Heart left ventricle (tissue), 16 donors: ENCODE results near the gene ENPP6. TPM values are rescaled to one million over a fixed set of nuclear protein-coding genes. Genes with fewer than 3 reads are reported as not detected.

Experiments used
- ATAC-seq, 4 donors: fragments of 200-7000 bp; cut with Tn5 transposase; one replicate each; pipeline ENCODE4 v1.9.1; 2020 to 2022; ENCODE audit warnings: moderate library complexity in 4 of 4, mild to moderate bottlenecking in 3 of 4, moderate number of reproducible peaks in 1 of 4
- DNase-seq, 5 donors: peaks; one replicate each; pipeline ENCODE4 v3.0.0-alpha.2; 2020
- H3K27ac ChIP-seq, 12 donors: fragments of 200-600 bp; sonication (generic) in 4 of 12; one replicate each; pipeline versions ENCODE4 v1.5.0 to v1.8.0; 2016 to 2022; ENCODE audit warnings: mild to moderate bottlenecking in 2 of 12
- H3K27me3 ChIP-seq, 9 donors: fragments of 200-600 bp; sonication (generic) in 2 of 9; one replicate each; pipeline versions ENCODE4 v1.5.1 to v1.8.0; 2016 to 2022; ENCODE audit warnings: mild to moderate bottlenecking in 3 of 9
- H3K36me3 ChIP-seq, 9 donors: fragments of 200-600 bp; sonication (generic) in 2 of 9; one replicate each; pipeline versions ENCODE4 v1.5.0 to v1.8.0; 2018 to 2022; ENCODE audit warnings: mild to moderate bottlenecking in 2 of 9
- H3K4me1 ChIP-seq, 12 donors: fragments of 200-600 bp; sonication (generic) in 4 of 12; one replicate each; pipeline versions ENCODE4 v1.5.0 to v1.8.0; 2016 to 2022; ENCODE audit warnings: mild to moderate bottlenecking in 3 of 12
- H3K4me3 ChIP-seq, 12 donors: fragments of 200-600 bp; sonication (generic) in 4 of 12; one replicate each; pipeline versions ENCODE4 v1.5.0 to v1.8.0; 2017 to 2022; ENCODE audit warnings: mild to moderate bottlenecking in 9 of 12, moderate library complexity in 4 of 12
- H3K9me3 ChIP-seq, 12 donors: fragments of 200-600 bp; sonication (generic) in 4 of 12; one replicate each; pipeline versions ENCODE4 v1.5.0 to v1.8.0; 2016 to 2022; ENCODE audit warnings: mild to moderate bottlenecking in 1 of 12
- CTCF ChIP-seq, 12 donors: fragments of 200-600 bp; sonication (generic) in 4 of 12; IDR thresholded peaks; one replicate each; pipeline versions ENCODE4 v1.5.0 to v1.8.0; 2018 to 2022; ENCODE audit warnings: antibody characterized with exemption in 12 of 12, mild to moderate bottlenecking in 5 of 12
- POLR2A ChIP-seq, 2 donors: fragments of 450-650 bp; IDR thresholded peaks; one replicate each; pipeline ENCODE4 v1.6.1; 2017; ENCODE audit warnings: antibody characterized with exemption in 2 of 2, mild to moderate bottlenecking in 2 of 2, moderate library complexity in 2 of 2
- WGBS, 4 donors: extraction: QIAGEN DNeasy Blood & Tissue Kit in 2 of 4; methylation state at CpG; one replicate each; pipeline versions ENCODE4 v1.1.5 to v1.1.7; 2013 to 2018; 5-methylcytosine and 5-hydroxymethylcytosine counted together
- intact Hi-C, 10 donors: fragments of 100-400 bp; cut with DNase I; formaldehyde crosslinking; loops; one replicate each; pipeline versions ENCODE4 v1.11.1 to v1.14.2; 2022
- polyA plus RNA-seq, 2 donors: library from polyadenylated mRNA; stranded (reverse); fragments of 200-250 nt; gene quantifications; one replicate each; pipeline ENCODE4 v1.2.3, GENCODE V29; 2013
- total RNA-seq, 9 donors: library from RNA; depleted of rRNA in 2 of 9; stranded (reverse); fragments of >200 nt in 2 of 9; fragmentation: NEBNext Ultra II Directional in 3 of 9; extraction: Animal tissue kit (Norgen Biotek cat#: 25700) in 3 of 9; gene quantifications; one replicate each; pipeline versions ENCODE4 v1.1.0 to v1.2.4, GENCODE V29; 2016 to 2023
- donor health status: ischemic (EF 13 %, LVEDD 7.1; RV severe dilation, severe dysfunction).
- donor health status: healthy with polysubstance abuse.
- donor health status: DM: no; HTN: yes; CAD: no.
- donor health status: DM: no; HTN: no; CAD: no.
- donor health status: ischemic (EF 25% LVEDD 6.9; RV normal size, moderate dysfunction).
- donor health status: ischemic (EF 25% LVEDD 5.7; RV mildly dilated, moderate dysfunction).
- donor health status: healthy.
- donor health status: DM: yes; HTN: yes; CAD: no.
- donor health status: ischemic (EF 35%, LVEDD 5.7; RV mildly dilated, moderate dysfunction).
- donor health status: nonischemic (EF 11% LVEDD 7.7; RV severe dilation, severe dysfunction).
- donor health status: DM: yes; HTN: yes; CAD: no.
- donor health status: PGD.
- donor health status: ischemic (EF 29% LVEDD 5.4; RV normal size, mild dysfunction).
- donor health status: nonischemic (EF 23%, LVEDD 6.1; RV moderate dilation, normal function).

The ENPP6 gene
- total and polyA plus RNA-seq, 11 donors, result 0.03 to 0.35 (median 0.19) TPM; not detected in 2

- Histone ChIP-seq H3K27ac (no peak overlapping the region), H3K4me3 (no peak overlapping the region), H3K27me3 (no peaks in the 10 kb centered on the region), H3K36me3 (no peaks in the 10 kb centered on the region), H3K9me3 (no peaks in the 10 kb centered on the region), H3K4me1 (no peaks in the 10 kb centered on the region)
- DNase-seq, result no peak
- 95 to 99% (median 96%) methylated on average over 2 of the region's 2 CpGs for WGBS, 4 donors
- no peak for TF ChIP-seq CTCF (IDR thresholded peaks at IDR 0.05)
- no peak for TF ChIP-seq POLR2A (IDR thresholded peaks at IDR 0.05)
- no peak for ATAC-seq
- intact Hi-C loops, result no loop called here
Observed at GRCh38 chr4:184248216-184248615, 30.5 kb upstream of the ENPP6 start.

GRCh38 chr4:184247421-184247820 lies 29.7 kb upstream of the ENPP6 start:
- no peak for ATAC-seq
- Histone ChIP-seq H3K4me3 (no peak overlapping the region), H3K4me1 (no peaks in the 10 kb centered on the region), H3K9me3 (no peaks in the 10 kb centered on the region), H3K27me3 (no peaks in the 10 kb centered on the region), H3K36me3 (no peaks in the 10 kb centered on the region), H3K27ac (no peak overlapping the region)
- no peak for DNase-seq
- TF ChIP-seq CTCF (IDR thresholded peaks at IDR 0.05) (no peak), POLR2A (IDR thresholded peaks at IDR 0.05) (no peak)
- 92 to 97% (median 96%) methylated on average over 1 of the region's 1 CpG for WGBS, 4 donors
- intact Hi-C loops, result no loop called here

GRCh38 chr4:184246426-184246825 lies 28.8 kb upstream of the ENPP6 start:
- H3K4me1 ChIP-seq, result no peaks in the 10 kb centered on the region
- no peak overlapping the region for H3K4me3 ChIP-seq
- intact Hi-C loops, result no loop called here
- 95 to 98% (median 96%) methylated on average over 7 of the region's 7 CpGs for WGBS, 4 donors
- H3K27me3 ChIP-seq, result no peaks in the 10 kb centered on the region
- DNase-seq (no peak), ATAC-seq (peak in 1 of 4 donors; percentile 29)
- no peak overlapping the region for H3K27ac ChIP-seq
- H3K9me3 ChIP-seq, result no peaks in the 10 kb centered on the region
- no peak for TF ChIP-seq CTCF (IDR thresholded peaks at IDR 0.05)
- TF ChIP-seq POLR2A (IDR thresholded peaks at IDR 0.05), result no peak
- no peaks in the 10 kb centered on the region for H3K36me3 ChIP-seq

GRCh38 chr4:184238072-184238745 lies 20.5 kb upstream of the ENPP6 start:
- Histone ChIP-seq H3K27me3 (no peaks in the 10 kb centered on the region), H3K36me3 (no peaks in the 10 kb centered on the region), H3K27ac (no peak overlapping the region), H3K9me3 (no peaks in the 10 kb centered on the region), H3K4me3 (no peak overlapping the region), H3K4me1 (no peaks in the 10 kb centered on the region)
- WGBS, 4 donors, result 68 to 76% (median 71%) methylated on average over 8 of the region's 8 CpGs
- DNase-seq (no peak), ATAC-seq (no peak)
- TF ChIP-seq POLR2A (IDR thresholded peaks at IDR 0.05) (no peak), CTCF (IDR thresholded peaks at IDR 0.05) (no peak)
- intact Hi-C loops, result no loop called here
